SK-N-SH treated with all-trans-retinoic acid at 6 μM for 48 hours (cell line): ENCODE data around the gene PSEN2.

Experiments
- ATAC-seq: fragments of 200-7000 bp; cut with Tn5 transposase; 3 replicates; pipeline ENCODE4 v1.9.1; 2020; ENCODE audit warnings: mild to moderate bottlenecking, moderate library complexity
- BACH2 ChIP-seq: fragments of 250-450 bp; sonication (Bioruptor Pico); IDR thresholded peaks from 2 replicates; pipeline ENCODE4 v1.9.0; 2021; ENCODE audit warnings: mild to moderate bottlenecking, borderline replicate concordance
- CSDC2 ChIP-seq: fragments of 250-450 bp; sonication (Bioruptor Pico); IDR thresholded peaks from 2 replicates; pipeline ENCODE4 v1.5.0; 2020; ENCODE audit warnings: mild to moderate bottlenecking, moderate library complexity
- CSRNP3 ChIP-seq: fragments of 250-450 bp; sonication (Bioruptor Pico); IDR thresholded peaks from 2 replicates; pipeline ENCODE4 v1.5.1; 2021; ENCODE audit warnings: mild to moderate bottlenecking, moderate library complexity
- ESRRG ChIP-seq: fragments of 250-450 bp; sonication (Bioruptor Pico); IDR thresholded peaks from 2 replicates; pipeline ENCODE4 v1.6.1; 2021; ENCODE audit warnings: mild to moderate bottlenecking
- GLIS3 ChIP-seq: fragments of 250-450 bp; sonication (Bioruptor Pico); IDR thresholded peaks from 2 replicates; pipeline ENCODE4 v1.5.0; 2020; ENCODE audit warnings: mild to moderate bottlenecking, moderate library complexity
- ISL1 ChIP-seq: fragments of 250-450 bp; sonication (Bioruptor Pico); IDR thresholded peaks from 2 replicates; pipeline ENCODE4 v2.1.2; 2022; ENCODE audit warnings: mild to moderate bottlenecking, moderate library complexity
- OSR1 ChIP-seq: fragments of 250-450 bp; sonication (Bioruptor Pico); IDR thresholded peaks from 2 replicates; pipeline ENCODE4 v1.8.0; 2022; ENCODE audit warnings: moderate library complexity, mild to moderate bottlenecking, inconsistent platforms
- POU6F1 ChIP-seq: fragments of 250-450 bp; sonication (Bioruptor Pico); IDR thresholded peaks from 2 replicates; pipeline ENCODE4 v1.8.0; 2021; ENCODE audit warnings: low read depth, mild to moderate bottlenecking, moderate library complexity, borderline replicate concordance
- RARB ChIP-seq: fragments of 250-450 bp; sonication (Bioruptor Pico); IDR thresholded peaks from 2 replicates; pipeline ENCODE4 v1.8.0; 2021; ENCODE audit warnings: mild to moderate bottlenecking, moderate library complexity
- SNAI2 ChIP-seq: fragments of 250-450 bp; sonication (Bioruptor Pico); IDR thresholded peaks from 2 replicates; pipeline ENCODE4 v1.5.0; 2020; ENCODE audit warnings: mild to moderate bottlenecking, moderate library complexity
- TCF4 ChIP-seq: fragments of 250-450 bp; sonication (Bioruptor Pico); IDR thresholded peaks from 2 replicates; pipeline ENCODE4 v1.8.0; 2021; ENCODE audit warnings: mild to moderate bottlenecking, moderate library complexity, borderline replicate concordance
- TOX ChIP-seq: fragments of 250-450 bp; sonication (Bioruptor Pico); IDR thresholded peaks from 2 replicates; pipeline ENCODE4 v1.8.0; 2021; ENCODE audit warnings: mild to moderate bottlenecking, moderate library complexity, borderline replicate concordance
- TSHZ2 ChIP-seq: fragments of 250-450 bp; sonication (Bioruptor Pico); IDR thresholded peaks from 2 replicates; pipeline ENCODE4 v1.5.0; 2020; ENCODE audit warnings: mild to moderate bottlenecking, moderate library complexity
- ZC3H10 ChIP-seq: fragments of 250-450 bp; sonication (Bioruptor Pico); IDR thresholded peaks from 2 replicates; pipeline ENCODE4 v1.5.1; 2021; ENCODE audit warnings: mild to moderate bottlenecking, moderate library complexity
- ZNF565 ChIP-seq: fragments of 450-650 bp; formaldehyde crosslinking; conservative IDR thresholded peaks from 2 replicates; pipeline ENCODE4 v1.5.0; 2020; ENCODE audit warnings: low read depth, mild to moderate bottlenecking, moderate library complexity
- ZNF70 ChIP-seq: fragments of 450-650 bp; formaldehyde crosslinking; IDR thresholded peaks from 2 replicates; pipeline ENCODE4 v1.5.0; 2020; ENCODE audit warnings: mild to moderate bottlenecking, moderate library complexity
- TF ChIP-seq, protein P1 (sequence below): fragments of 250-450 bp; sonication (Bioruptor Pico); IDR thresholded peaks from 2 replicates; pipeline ENCODE4 v1.5.1; 2020; ENCODE audit warnings: low read depth, mild to moderate bottlenecking, moderate library complexity

Gene PSEN2

DNA sequence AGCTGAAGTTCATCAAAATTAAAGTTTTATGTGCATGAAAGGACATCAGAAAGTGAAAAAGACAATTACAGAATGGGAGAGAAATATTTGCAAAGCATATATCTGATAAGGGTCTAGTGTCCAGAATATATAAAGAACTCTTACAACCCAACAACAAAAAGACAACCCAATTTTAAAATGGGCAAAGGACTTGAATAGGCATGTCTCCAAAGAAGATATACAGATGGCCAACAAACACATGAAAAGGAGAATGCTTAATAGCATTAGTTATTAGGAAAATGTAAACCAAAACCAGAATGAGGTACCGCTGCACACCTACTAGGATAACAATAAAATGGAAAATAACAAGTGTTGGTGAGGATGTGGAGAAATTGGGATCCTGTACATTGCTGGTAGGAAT, 1.7 kb upstream of the PSEN2 start:
- ATAC-seq, result no peak

GRCh38 chr1:226870026-226870400, 403 bp upstream of the PSEN2 start:
- no peak; the same call in 1 of the 3 replicates for ATAC-seq
- TF ChIP-seq, protein P1, sequence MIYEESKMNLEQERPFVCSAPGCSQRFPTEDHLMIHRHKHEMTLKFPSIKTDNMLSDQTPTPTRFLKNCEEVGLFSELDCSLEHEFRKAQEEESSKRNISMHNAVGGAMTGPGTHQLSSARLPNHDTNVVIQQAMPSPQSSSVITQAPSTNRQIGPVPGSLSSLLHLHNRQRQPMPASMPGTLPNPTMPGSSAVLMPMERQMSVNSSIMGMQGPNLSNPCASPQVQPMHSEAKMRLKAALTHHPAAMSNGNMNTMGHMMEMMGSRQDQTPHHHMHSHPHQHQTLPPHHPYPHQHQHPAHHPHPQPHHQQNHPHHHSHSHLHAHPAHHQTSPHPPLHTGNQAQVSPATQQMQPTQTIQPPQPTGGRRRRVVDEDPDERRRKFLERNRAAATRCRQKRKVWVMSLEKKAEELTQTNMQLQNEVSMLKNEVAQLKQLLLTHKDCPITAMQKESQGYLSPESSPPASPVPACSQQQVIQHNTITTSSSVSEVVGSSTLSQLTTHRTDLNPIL (CRISPR knock-in tag), result no peak

More for the DNA sequence above, 1.7 kb upstream of the PSEN2 start:
- TF ChIP-seq ZNF565 (CRISPR knock-in tag) (no peak), CSRNP3 (CRISPR knock-in tag) (no peak), BACH2 (CRISPR knock-in tag) (no peak), POU6F1 (CRISPR knock-in tag) (no peak), SNAI2 (no peak), OSR1 (CRISPR knock-in tag) (no peak), TOX (CRISPR knock-in tag) (no peak), TCF4 (CRISPR knock-in tag) (no peak), ZNF70 (CRISPR knock-in tag) (no peak), RARB (CRISPR knock-in tag) (no peak), TSHZ2 (CRISPR knock-in tag) (no peak), ESRRG (no peak)

DNA sequence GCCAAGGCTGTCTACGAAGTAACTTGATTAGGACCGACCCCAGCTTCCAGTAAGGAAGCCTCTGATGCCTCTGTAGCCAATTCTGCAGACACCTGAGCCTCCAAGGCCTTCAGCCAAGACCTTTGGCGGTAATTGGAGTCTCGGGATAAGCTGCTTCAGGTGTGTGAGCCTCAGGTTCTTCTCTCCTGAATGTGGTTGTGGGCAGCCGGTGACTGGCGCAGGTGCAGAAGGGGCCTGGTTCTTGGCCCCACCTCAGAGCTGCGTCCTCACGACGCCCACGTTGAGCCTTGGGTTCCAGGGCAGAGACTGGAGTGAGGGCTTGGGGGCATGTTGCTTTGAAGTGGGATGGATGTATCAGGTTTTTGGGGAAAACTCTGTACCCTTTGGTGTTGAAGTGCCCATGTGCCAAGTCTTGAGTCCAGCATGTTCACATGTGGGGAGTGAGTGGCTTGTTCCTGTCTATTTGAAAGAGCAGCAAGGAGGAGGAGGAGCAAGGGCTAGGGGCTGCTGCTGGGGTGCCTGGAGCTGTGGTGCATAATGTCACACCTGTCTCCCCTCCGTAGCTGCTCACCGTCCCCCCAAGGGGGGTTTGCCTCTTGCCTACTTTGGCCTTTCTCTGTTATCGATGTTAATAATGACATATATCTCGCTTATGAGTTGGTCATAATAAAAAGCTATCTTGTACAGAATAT, 1.4 kb downstream of the PSEN2 start:
- ATAC-seq, result no peak

GRCh38 chr1:226872437-226872836, 2.0 kb downstream of the PSEN2 start:
- no peak for TF ChIP-seq ISL1 (CRISPR knock-in tag)
- TF ChIP-seq ZNF70 (CRISPR knock-in tag), result no peak
- TF ChIP-seq CSDC2 (CRISPR knock-in tag), result no peak
- no peak for TF ChIP-seq TSHZ2 (CRISPR knock-in tag)
- no peak for TF ChIP-seq ZC3H10 (CRISPR knock-in tag)
- no peak for TF ChIP-seq CSRNP3 (CRISPR knock-in tag)
- no peak for ATAC-seq

More for the DNA sequence above, 1.4 kb downstream of the PSEN2 start:
- TF ChIP-seq TCF4 (CRISPR knock-in tag) (no peak), GLIS3 (CRISPR knock-in tag) (no peak), ZNF70 (CRISPR knock-in tag) (no peak), CSDC2 (CRISPR knock-in tag) (no peak), ZC3H10 (CRISPR knock-in tag) (no peak), RARB (CRISPR knock-in tag) (no peak), BACH2 (CRISPR knock-in tag) (no peak)
- TF ChIP-seq, protein P1 (CRISPR knock-in tag), result no peak
- TF ChIP-seq, all 23 proteins: peak for 0
